Measurements from ENCODE around the gene CLCN6.

Gene CLCN6

DNA sequence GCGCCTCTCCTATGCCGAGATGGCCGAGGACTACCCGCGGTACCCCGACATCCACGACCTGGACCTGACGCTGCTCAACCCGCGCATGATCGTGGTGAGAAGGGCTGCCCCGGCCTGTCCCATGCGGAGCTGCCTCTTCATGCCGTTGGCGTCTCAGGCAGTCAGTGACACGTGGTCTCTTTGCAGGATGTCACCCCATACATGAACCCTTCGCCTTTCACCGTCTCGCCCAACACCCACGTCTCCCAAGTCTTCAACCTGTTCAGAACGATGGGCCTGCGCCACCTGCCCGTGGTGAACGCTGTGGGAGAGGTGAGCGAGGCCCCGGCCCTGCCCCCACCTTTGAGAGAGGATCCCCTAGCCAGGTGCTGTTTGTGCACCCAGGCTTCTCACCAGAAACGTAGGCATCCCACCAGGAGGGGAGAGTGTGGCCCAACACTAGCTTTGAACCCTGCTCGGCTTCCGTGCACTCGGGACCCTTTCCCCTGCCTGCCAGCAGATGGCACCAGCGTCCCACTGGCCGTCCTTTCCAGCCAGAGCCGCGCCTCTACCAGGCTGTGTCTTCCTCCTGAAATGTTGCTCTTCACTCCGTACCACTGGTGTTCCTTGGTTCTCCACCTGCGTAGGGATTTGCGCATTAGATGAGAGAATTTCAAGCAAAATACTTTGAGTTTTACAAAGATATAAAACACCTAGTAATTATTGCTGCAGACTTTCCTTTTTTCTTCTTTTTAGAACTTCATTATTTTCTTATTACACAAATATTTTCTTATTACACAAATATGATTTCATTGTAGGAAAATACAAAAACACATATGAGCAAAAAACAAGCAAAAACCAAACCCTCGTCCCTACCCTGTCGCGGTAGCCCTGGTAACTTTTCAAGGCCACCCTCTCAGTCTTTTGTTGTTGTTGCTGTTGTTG is 32.6 kb downstream of the CLCN6 start:
- Histone ChIP-seq H3K27ac (ENCODE audit: extremely low read depth, low read depth, low read length) (no peak overlapping the region), H3K4me3 (ENCODE audit: low read depth, low read length) (no peak overlapping the region), H3K4me1 (ENCODE audit: control insufficient read depth, insufficient read depth, low read length) (no peaks in the 10 kb centered on the region), H3K36me3 (ENCODE audit: control insufficient read depth in 2 of 2, insufficient read depth in 1 of 2, low read length in 2 of 2) (peaks cover 5 to 97% of the 10 kb centered on the region in 2 experiments; a peak in 2 of 3 replicates), H3K9me3 (ENCODE audit: control insufficient read depth, insufficient read depth, low read depth, low read length) (no peaks in the 10 kb centered on the region)
- POLR2A ChIA-PET: interaction anchor here (0.6 to 2.1 kb wide), 2 partner anchors 70 to 489 kb away, joined by 5 to 21 read pairs; no protein-coding TSS in a partner anchor
- CTCF ChIA-PET: interaction anchor here (0.6 to 12.5 kb wide), 29 partner anchors 10 to 702 kb away, joined by 3 to 114 read pairs (median 3); no protein-coding TSS in a partner anchor
- TF ChIP-seq ZNF501 (tag by site-specific recombination; IDR thresholded peaks at IDR 0.05) (no peak), ZNF747 (tag by site-specific recombination; IDR thresholded peaks at IDR 0.05) (no peak), KLF17 (tag by site-specific recombination; IDR thresholded peaks at IDR 0.05) (peak; percentile 71), ZBTB17 (tag by site-specific recombination; IDR thresholded peaks at IDR 0.05) (peak; percentile 51; the same call in 1 of the 2 replicates), ZNF2 (tag by site-specific recombination; IDR thresholded peaks at IDR 0.05) (peak; percentile 44; the same call in 1 of the 2 replicates), CTCF (tag by site-specific recombination; IDR thresholded peaks at IDR 0.05) (peak; percentile 95), MEIS1 (CRISPR knock-in tag; IDR thresholded peaks at IDR 0.05; ENCODE audit: borderline replicate concordance) (no peak), ZNF660 (tag by site-specific recombination; IDR thresholded peaks at IDR 0.05) (peak; percentile 68; the same call in 1 of the 2 replicates), ZNF366 (tag by site-specific recombination; conservative IDR thresholded peaks at IDR 0.05) (no peak), ZNF654 (tag by site-specific recombination; IDR thresholded peaks at IDR 0.05; ENCODE audit: low read depth) (peak; percentile 84), ZFHX2 (tag by site-specific recombination; conservative IDR thresholded peaks at IDR 0.05) (0 out of 2 replicates have a peak, but pooled peaks have one; percentile 8), ZNF600 (tag by site-specific recombination; IDR thresholded peaks at IDR 0.05) (peak; percentile 60; the same call in 1 of the 2 replicates), ZNF248 (tag by site-specific recombination; IDR thresholded peaks at IDR 0.05) (no peak), ELK4 (IDR thresholded peaks at IDR 0.05; ENCODE audit: borderline replicate concordance, low read depth, low read length) (no peak)
- TF ChIP-seq, protein P1, sequence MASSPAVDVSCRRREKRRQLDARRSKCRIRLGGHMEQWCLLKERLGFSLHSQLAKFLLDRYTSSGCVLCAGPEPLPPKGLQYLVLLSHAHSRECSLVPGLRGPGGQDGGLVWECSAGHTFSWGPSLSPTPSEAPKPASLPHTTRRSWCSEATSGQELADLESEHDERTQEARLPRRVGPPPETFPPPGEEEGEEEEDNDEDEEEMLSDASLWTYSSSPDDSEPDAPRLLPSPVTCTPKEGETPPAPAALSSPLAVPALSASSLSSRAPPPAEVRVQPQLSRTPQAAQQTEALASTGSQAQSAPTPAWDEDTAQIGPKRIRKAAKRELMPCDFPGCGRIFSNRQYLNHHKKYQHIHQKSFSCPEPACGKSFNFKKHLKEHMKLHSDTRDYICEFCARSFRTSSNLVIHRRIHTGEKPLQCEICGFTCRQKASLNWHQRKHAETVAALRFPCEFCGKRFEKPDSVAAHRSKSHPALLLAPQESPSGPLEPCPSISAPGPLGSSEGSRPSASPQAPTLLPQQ (tag by site-specific recombination; IDR thresholded peaks at IDR 0.05): 0 out of 2 replicates have a peak, but pooled peaks have one; percentile 20
- TF ChIP-seq, protein P2, sequence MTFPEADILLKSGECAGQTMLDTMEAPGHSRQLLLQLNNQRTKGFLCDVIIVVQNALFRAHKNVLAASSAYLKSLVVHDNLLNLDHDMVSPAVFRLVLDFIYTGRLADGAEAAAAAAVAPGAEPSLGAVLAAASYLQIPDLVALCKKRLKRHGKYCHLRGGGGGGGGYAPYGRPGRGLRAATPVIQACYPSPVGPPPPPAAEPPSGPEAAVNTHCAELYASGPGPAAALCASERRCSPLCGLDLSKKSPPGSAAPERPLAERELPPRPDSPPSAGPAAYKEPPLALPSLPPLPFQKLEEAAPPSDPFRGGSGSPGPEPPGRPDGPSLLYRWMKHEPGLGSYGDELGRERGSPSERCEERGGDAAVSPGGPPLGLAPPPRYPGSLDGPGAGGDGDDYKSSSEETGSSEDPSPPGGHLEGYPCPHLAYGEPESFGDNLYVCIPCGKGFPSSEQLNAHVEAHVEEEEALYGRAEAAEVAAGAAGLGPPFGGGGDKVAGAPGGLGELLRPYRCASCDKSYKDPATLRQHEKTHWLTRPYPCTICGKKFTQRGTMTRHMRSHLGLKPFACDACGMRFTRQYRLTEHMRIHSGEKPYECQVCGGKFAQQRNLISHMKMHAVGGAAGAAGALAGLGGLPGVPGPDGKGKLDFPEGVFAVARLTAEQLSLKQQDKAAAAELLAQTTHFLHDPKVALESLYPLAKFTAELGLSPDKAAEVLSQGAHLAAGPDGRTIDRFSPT (tag by site-specific recombination; IDR thresholded peaks at IDR 0.05): no peak

Measured in HEK293 (cell line).